Ishikawa (cell line): ENCODE results near the gene FBH1.

ENCODE experiments used
- NFIC ChIP-seq: IDR thresholded peaks from 2 replicates; pipeline ENCODE4 v1.6.1; 2012
- RAD21 ChIP-seq: IDR thresholded peaks from 2 replicates; pipeline ENCODE4 v1.6.1; 2012; ENCODE audit warnings: low read depth
- TAF1 ChIP-seq: IDR thresholded peaks from 2 replicates; pipeline ENCODE4 v1.6.1; 2012; ENCODE audit warnings: low read depth, mild to moderate bottlenecking
- USF1 ChIP-seq: IDR thresholded peaks from 2 replicates; pipeline ENCODE4 v1.6.1; 2012
- YY1 ChIP-seq: IDR thresholded peaks from 2 replicates; pipeline ENCODE4 v1.6.1; 2012; ENCODE audit warnings: low read depth

GRCh38 chr10:5944389-5945189 lies 54.5 kb downstream of the FBH1 start:
- TF ChIP-seq RAD21 (no peak), USF1 (no peak), TAF1 (no peak), YY1 (no peak), NFIC (peak; percentile 62)
